NCI-H2171 (cell line): ENCODE results near the gene HEPN1.

Experiments
- DNase-seq: peaks from one replicate; lab custom pipeline; 2025; lab: John Stamatoyannopoulos, UW

The HEPN1 gene

GRCh38 chr11:124918950-124919349 lies at the start of gene HEPN1:
HEPN1 (plus strand) TSS chr11:124919250.
- DNase-seq, result no peak

GRCh38 chr11:124869331-124869730 lies 49.7 kb upstream of the HEPN1 start:
- DNase-seq, result no peak

- DNase-seq, result no peak
These were observed 49.1 kb upstream of the HEPN1 start for GRCh38 chr11:124869856-124870387.

- no peak for DNase-seq
These were observed 48.6 kb upstream of the HEPN1 start for GRCh38 chr11:124870430-124870829.

GRCh38 chr11:124872280-124872679 lies 46.8 kb upstream of the HEPN1 start:
- DNase-seq, result no peak

GRCh38 chr11:124872741-124873140 lies 46.3 kb upstream of the HEPN1 start:
- DNase-seq, result no peak

GRCh38 chr11:124873951-124874350 lies 45.1 kb upstream of the HEPN1 start:
- no peak for DNase-seq

GRCh38 chr11:124874571-124875255 lies 44.3 kb upstream of the HEPN1 start:
- DNase-seq, result no peak

- no peak for DNase-seq
These were observed 43.6 kb upstream of the HEPN1 start for GRCh38 chr11:124875401-124875800.

- DNase-seq, result peak; percentile 86
These were observed 42.9 kb upstream of the HEPN1 start for GRCh38 chr11:124875943-124876817.

GRCh38 chr11:124876818-124877630 lies 42.0 kb upstream of the HEPN1 start:
- DNase-seq, result no peak

- no peak for DNase-seq
These were observed 41.5 kb upstream of the HEPN1 start for GRCh38 chr11:124877631-124877909.

- no peak for DNase-seq
These were observed 40.9 kb upstream of the HEPN1 start for GRCh38 chr11:124877910-124878758.

GRCh38 chr11:124878759-124879492 lies 40.1 kb upstream of the HEPN1 start:
- DNase-seq, result no peak

GRCh38 chr11:124879493-124880289 lies 39.4 kb upstream of the HEPN1 start:
- DNase-seq, result no peak

GRCh38 chr11:124880290-124880611 lies 38.8 kb upstream of the HEPN1 start:
- no peak for DNase-seq

GRCh38 chr11:124880958-124881357 lies 38.1 kb upstream of the HEPN1 start:
- no peak for DNase-seq

GRCh38 chr11:124882339-124883071 lies 36.5 kb upstream of the HEPN1 start:
- DNase-seq, result peak; percentile 34

GRCh38 chr11:124884340-124884739 lies 34.7 kb upstream of the HEPN1 start:
- DNase-seq, result no peak
